ENCODE data around the gene SORCS2.

Gene SORCS2

DNA sequence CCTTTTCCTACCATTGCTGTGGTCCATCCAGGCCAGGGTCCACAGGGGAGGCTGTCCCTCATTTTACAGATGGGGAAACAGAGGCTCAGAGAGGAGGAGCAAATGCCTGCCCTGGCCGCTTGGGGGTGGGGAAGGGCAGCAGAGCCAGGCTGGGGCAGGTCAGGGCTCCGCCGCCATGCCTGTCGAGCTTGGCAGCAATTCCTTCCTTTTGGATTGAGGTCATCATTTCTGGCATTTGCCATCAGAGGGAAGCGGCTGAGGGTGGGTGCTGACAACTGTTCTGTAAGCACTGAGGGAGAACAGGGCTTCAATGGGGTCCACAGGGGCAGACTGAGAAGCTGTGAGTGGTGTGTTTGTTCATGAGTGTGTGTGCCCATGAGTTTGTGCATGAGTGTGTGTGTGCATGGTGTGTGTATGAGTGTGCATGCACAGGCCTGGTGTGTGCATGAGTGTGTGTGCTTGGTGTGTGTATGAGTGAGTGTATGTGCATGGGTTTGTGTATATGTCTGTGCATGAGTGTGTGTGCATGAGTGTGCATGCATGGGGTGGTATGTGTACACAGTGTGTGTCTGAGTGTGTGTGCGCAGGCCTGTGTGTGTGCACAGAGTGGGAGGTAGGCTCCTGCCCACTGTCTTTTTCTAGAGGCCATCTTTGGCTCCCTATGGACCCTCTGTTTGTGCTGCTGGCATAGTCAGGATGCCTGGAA is 115.2 kb downstream of the SORCS2 start:
- Histone ChIP-seq H3K9me3 (ENCODE audit: insufficient read depth, low read length, severe bottlenecking) (no peaks in the 10 kb centered on the region), H3K4me2 (ENCODE audit: insufficient read depth, low read length) (no peak overlapping the region), H3K9ac (ENCODE audit: low read depth, low read length) (no peak overlapping the region), H2AFZ (ENCODE audit: low read depth, low read length) (no peak overlapping the region), H3K79me2 (ENCODE audit: insufficient read depth, low read length) (no peaks in the 10 kb centered on the region), H3K27ac (ENCODE audit: low read length) (no peak overlapping the region), H3K27me3 (ENCODE audit: insufficient read depth, low read length, poor library complexity) (peaks cover 21% of the 10 kb centered on the region), H3K4me1 (ENCODE audit: insufficient read depth, low read length) (no peaks in the 10 kb centered on the region), H3K4me3 (ENCODE audit: low read depth in 1 of 2, low read length in 2 of 2) (no peak overlapping the region), H3K36me3 (ENCODE audit: insufficient read depth, low read length) (no peaks in the 10 kb centered on the region), H4K20me1 (ENCODE audit: insufficient read depth, low read length) (0 out of 2 replicates have a peak, but pooled peaks cover 7% of the 10 kb centered on the region)
- ATAC-seq (ENCODE audit: insufficient read depth, low read depth), result no peak
- no peak for DNase-seq
- TF ChIP-seq EZH2 (IDR thresholded peaks at IDR 0.05; ENCODE audit: borderline replicate concordance, low read depth, low read length, severe bottlenecking) (no peak), CTCF (IDR thresholded peaks at IDR 0.05; ENCODE audit: borderline replicate concordance, extremely low read depth, low read length, poor library complexity, severe bottlenecking) (no peak)

DNA sequence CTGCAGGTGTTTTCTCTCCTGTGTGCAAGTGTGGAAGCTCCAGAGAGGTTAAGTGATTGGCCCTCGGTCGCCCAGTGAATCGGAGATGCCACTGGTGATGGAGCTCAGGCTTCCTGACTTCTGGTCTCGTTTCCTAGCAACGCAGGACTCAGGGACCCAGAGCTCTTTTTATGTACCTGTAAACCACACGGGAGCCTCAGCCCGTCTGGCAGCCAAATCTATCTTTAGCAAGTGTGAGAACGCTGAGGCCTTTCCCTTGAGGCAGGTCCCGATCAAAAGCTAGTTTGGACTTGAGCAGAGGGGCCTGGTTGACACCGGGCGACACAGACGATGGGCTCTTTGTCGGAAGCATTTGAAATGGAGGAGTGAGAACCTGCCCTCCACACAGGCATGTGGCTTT is 116.8 kb downstream of the SORCS2 start:
- H3K4me2 ChIP-seq (ENCODE audit: insufficient read depth, low read length), result no peak overlapping the region
- no peaks in the 10 kb centered on the region for H3K9me3 ChIP-seq (ENCODE audit: insufficient read depth, low read length, severe bottlenecking)
- no peak overlapping the region for H3K9ac ChIP-seq (ENCODE audit: low read depth, low read length)

GRCh38 chr4:7309636-7310390 is 117.5 kb downstream of the SORCS2 start:
- Histone ChIP-seq H3K36me3 (ENCODE audit: insufficient read depth, low read length) (no peaks in the 10 kb centered on the region), H2AFZ (ENCODE audit: low read depth, low read length) (no peak overlapping the region), H3K4me1 (ENCODE audit: insufficient read depth, low read length) (no peaks in the 10 kb centered on the region), H3K9me3 (ENCODE audit: insufficient read depth, low read length, severe bottlenecking) (no peaks in the 10 kb centered on the region), H4K20me1 (ENCODE audit: insufficient read depth, low read length) (0 out of 2 replicates have a peak, but pooled peaks cover 7% of the 10 kb centered on the region), H3K4me2 (ENCODE audit: insufficient read depth, low read length) (no peak overlapping the region), H3K9ac (ENCODE audit: low read depth, low read length) (no peak overlapping the region), H3K79me2 (ENCODE audit: insufficient read depth, low read length) (no peaks in the 10 kb centered on the region), H3K27me3 (ENCODE audit: insufficient read depth, low read length, poor library complexity) (peaks cover 20% of the 10 kb centered on the region), H3K27ac (ENCODE audit: low read length) (no peak overlapping the region), H3K4me3 (ENCODE audit: low read depth in 1 of 2, low read length in 2 of 2) (no peak overlapping the region)
- TF ChIP-seq CTCF (IDR thresholded peaks at IDR 0.05; ENCODE audit: borderline replicate concordance, extremely low read depth, low read length, poor library complexity, severe bottlenecking), result no peak
- no peak for TF ChIP-seq EZH2 (IDR thresholded peaks at IDR 0.05; ENCODE audit: borderline replicate concordance, low read depth, low read length, severe bottlenecking)
- DNase-seq (no peak), ATAC-seq (ENCODE audit: insufficient read depth, low read depth) (no peak)

More for the DNA sequence above, 116.8 kb downstream of the SORCS2 start:
- Histone ChIP-seq H2AFZ (ENCODE audit: low read depth, low read length) (no peak overlapping the region), H4K20me1 (ENCODE audit: insufficient read depth, low read length) (0 out of 2 replicates have a peak, but pooled peaks cover 7% of the 10 kb centered on the region), H3K27ac (ENCODE audit: low read length) (no peak overlapping the region), H3K27me3 (ENCODE audit: insufficient read depth, low read length, poor library complexity) (peaks cover 20% of the 10 kb centered on the region), H3K4me3 (ENCODE audit: low read depth in 1 of 2, low read length in 2 of 2) (no peak overlapping the region), H3K4me1 (ENCODE audit: insufficient read depth, low read length) (no peaks in the 10 kb centered on the region), H3K36me3 (ENCODE audit: insufficient read depth, low read length) (no peaks in the 10 kb centered on the region), H3K79me2 (ENCODE audit: insufficient read depth, low read length) (no peaks in the 10 kb centered on the region)
- ATAC-seq (ENCODE audit: insufficient read depth, low read depth) (no peak), DNase-seq (no peak)
- TF ChIP-seq EZH2 (IDR thresholded peaks at IDR 0.05; ENCODE audit: borderline replicate concordance, low read depth, low read length, severe bottlenecking), result no peak

DNA sequence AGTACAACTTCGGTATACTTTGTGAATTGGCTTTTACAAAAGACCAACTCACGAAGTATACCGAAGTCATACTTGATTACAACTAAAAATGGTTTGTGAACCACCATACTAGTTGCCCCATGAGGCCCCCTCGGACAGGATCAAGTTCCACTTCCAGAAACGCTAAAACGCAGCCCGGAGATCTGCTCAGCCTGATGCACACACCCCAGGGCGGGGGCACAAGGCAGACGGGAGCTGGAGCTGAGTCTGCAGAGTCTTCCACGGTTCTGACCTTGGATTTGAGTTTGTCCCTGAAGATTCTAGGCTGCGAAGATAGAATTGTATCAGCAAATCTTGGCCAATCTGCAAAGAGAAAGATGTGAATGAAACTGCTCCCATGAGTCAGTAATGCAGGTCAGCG is 118.1 kb downstream of the SORCS2 start:
- Histone ChIP-seq H3K9me3 (ENCODE audit: insufficient read depth, low read length, severe bottlenecking) (no peaks in the 10 kb centered on the region), H3K4me1 (ENCODE audit: insufficient read depth, low read length) (no peaks in the 10 kb centered on the region), H3K4me2 (ENCODE audit: insufficient read depth, low read length) (no peak overlapping the region), H3K79me2 (ENCODE audit: insufficient read depth, low read length) (no peaks in the 10 kb centered on the region), H3K9ac (ENCODE audit: low read depth, low read length) (no peak overlapping the region), H4K20me1 (ENCODE audit: insufficient read depth, low read length) (0 out of 2 replicates have a peak, but pooled peaks cover 7% of the 10 kb centered on the region), H3K27ac (ENCODE audit: low read length) (no peak overlapping the region), H2AFZ (ENCODE audit: low read depth, low read length) (no peak overlapping the region), H3K36me3 (ENCODE audit: insufficient read depth, low read length) (no peaks in the 10 kb centered on the region), H3K4me3 (ENCODE audit: low read depth in 1 of 2, low read length in 2 of 2) (no peak overlapping the region), H3K27me3 (ENCODE audit: insufficient read depth, low read length, poor library complexity) (peaks cover 20% of the 10 kb centered on the region)
- DNase-seq (no peak), ATAC-seq (ENCODE audit: insufficient read depth, low read depth) (no peak)
- TF ChIP-seq CTCF (IDR thresholded peaks at IDR 0.05; ENCODE audit: borderline replicate concordance, extremely low read depth, low read length, poor library complexity, severe bottlenecking) (no peak), EZH2 (IDR thresholded peaks at IDR 0.05; ENCODE audit: borderline replicate concordance, low read depth, low read length, severe bottlenecking) (no peak)
